H9 (cell line): Measurements from ENCODE around the gene MGAT4D. TPM values are rescaled to one million over a fixed set of nuclear protein-coding genes. Genes with fewer than 3 reads are reported as not detected.
"Not testable (repeated sequence)": the region's sequence is repeated elsewhere in the genome, so short reads cannot be mapped to it uniquely, and the experiment has no call there.

Experiments
- DNase-seq: peaks from one replicate; pipeline ENCODE4 v3.0.0-alpha.2; 2017
- H2AFZ ChIP-seq: one replicate; pipeline ENCODE4 v1.6.1; 2013; ENCODE audit warnings: mild to moderate bottlenecking, low read length, control low read depth, moderate library complexity
- H2AK5ac ChIP-seq: 2 replicates; pipeline ENCODE4 v1.6.1; 2013; ENCODE audit warnings: low read length, control low read depth, mixed read lengths; ENCODE audit not compliant: insufficient read length
- H2BK120ac ChIP-seq: one replicate; pipeline ENCODE4 v1.6.1; 2013; ENCODE audit warnings: low read depth, mild to moderate bottlenecking, low read length, control low read depth, inconsistent platforms; ENCODE audit not compliant: poor library complexity, severe bottlenecking
- H2BK12ac ChIP-seq: 2 replicates; pipeline ENCODE4 v1.6.1; 2013; ENCODE audit warnings: low read length, control low read depth, mixed read lengths, low read depth; ENCODE audit not compliant: insufficient read length
- H2BK15ac ChIP-seq: 2 replicates; pipeline ENCODE4 v1.6.1; 2013; ENCODE audit warnings: low read depth, low read length, control low read depth
- H2BK20ac ChIP-seq: one replicate; pipeline ENCODE4 v1.6.1; 2013; ENCODE audit warnings: low read depth, mild to moderate bottlenecking, low read length, control low read depth, inconsistent platforms; ENCODE audit not compliant: poor library complexity, severe bottlenecking
- H2BK5ac ChIP-seq: 2 replicates; pipeline ENCODE4 v1.6.1; 2013; ENCODE audit warnings: low read length, control low read depth, mixed read lengths; ENCODE audit not compliant: insufficient read length
- H3K14ac ChIP-seq: 2 replicates; pipeline ENCODE4 v1.6.1; 2013; ENCODE audit warnings: low read length, control low read depth; ENCODE audit not compliant: insufficient read depth
- H3K18ac ChIP-seq: 2 replicates; pipeline ENCODE4 v1.6.1; 2013; ENCODE audit warnings: low read depth, mild to moderate bottlenecking, mixed read lengths, low read length, control low read depth; ENCODE audit not compliant: insufficient read length
- H3K23ac ChIP-seq: 2 replicates; pipeline ENCODE4 v1.6.1; 2013; ENCODE audit warnings: low read length, control low read depth, mixed read lengths, low read depth; ENCODE audit not compliant: insufficient read length
- H3K23me2 ChIP-seq: 2 replicates; pipeline ENCODE4 v1.6.1; 2013; ENCODE audit warnings: low read depth, mild to moderate bottlenecking, mixed read lengths, low read length, control low read depth; ENCODE audit not compliant: insufficient read length, poor library complexity, severe bottlenecking
- H3K27ac ChIP-seq: 2 replicates; pipeline ENCODE4 v1.5.1; 2013; ENCODE audit warnings: low read length, control low read depth, mixed read lengths, low read depth; ENCODE audit not compliant: insufficient read length
- H3K27me3 ChIP-seq: 2 replicates; pipeline ENCODE4 v1.6.1; 2013; ENCODE audit warnings: low read length, control low read depth, inconsistent platforms; ENCODE audit not compliant: insufficient read depth
- H3K4ac ChIP-seq: 2 replicates; pipeline ENCODE4 v1.6.1; 2013; ENCODE audit warnings: low read depth, mild to moderate bottlenecking, control low read depth, inconsistent platforms, low read length, moderate library complexity
- H3K4me1 ChIP-seq: 2 replicates; pipeline ENCODE4 v1.6.1; 2013; ENCODE audit warnings: low read length, control low read depth, inconsistent platforms; ENCODE audit not compliant: insufficient read depth
- H3K4me2 ChIP-seq: 2 replicates; pipeline ENCODE4 v1.6.1; 2013; ENCODE audit warnings: low read length, control low read depth, mixed read lengths; ENCODE audit not compliant: insufficient read length, insufficient read depth
- H3K56ac ChIP-seq: 2 replicates; pipeline ENCODE4 v1.6.1; 2013; ENCODE audit warnings: low read depth, mild to moderate bottlenecking, mixed read lengths, low read length, control low read depth; ENCODE audit not compliant: insufficient read length
- H3K79me1 ChIP-seq: 2 replicates; pipeline ENCODE4 v1.6.1; 2013; ENCODE audit warnings: low read depth, mild to moderate bottlenecking, moderate library complexity, low read length, control low read depth, inconsistent platforms; ENCODE audit not compliant: insufficient read depth, poor library complexity, severe bottlenecking
- H3K79me2 ChIP-seq: 2 replicates; pipeline ENCODE4 v1.6.1; 2013; ENCODE audit warnings: low read length, control low read depth, inconsistent platforms; ENCODE audit not compliant: insufficient read depth
- H3K9ac ChIP-seq: 2 replicates; pipeline ENCODE4 v1.6.1; 2013; ENCODE audit warnings: low read length, control low read depth, mixed read lengths; ENCODE audit not compliant: insufficient read length; ENCODE audit errors: extremely low read depth
- H3K9me3 ChIP-seq: one replicate; pipeline ENCODE4 v1.6.1; 2013; ENCODE audit warnings: low read depth, low read length, inconsistent platforms; ENCODE audit not compliant: control insufficient read depth
- H3T11ph ChIP-seq: one replicate; pipeline ENCODE4 v1.6.1; 2013; ENCODE audit warnings: mild to moderate bottlenecking, low read length, control low read depth, inconsistent platforms
- H4K20me1 ChIP-seq: one replicate; pipeline ENCODE4 v1.6.1; 2013; ENCODE audit not compliant: control insufficient read depth, insufficient read length, insufficient read depth
- H4K5ac ChIP-seq: 2 replicates; pipeline ENCODE4 v1.6.1; 2013; ENCODE audit warnings: low read depth, mild to moderate bottlenecking, mixed read lengths, low read length, control low read depth; ENCODE audit not compliant: insufficient read length
- H4K8ac ChIP-seq: replicated peaks from 2 replicates; pipeline ENCODE4 v1.6.1; 2013; ENCODE audit warnings: low read length, control low read depth, mixed read lengths, low read depth; ENCODE audit not compliant: insufficient read length
- H4K91ac ChIP-seq: 2 replicates; pipeline ENCODE4 v1.6.1; 2013; ENCODE audit warnings: low read depth, mild to moderate bottlenecking, moderate library complexity, mixed read lengths, low read length, control low read depth; ENCODE audit not compliant: insufficient read length
- H3K27ac Mint-ChIP-seq, 3 experiments: 2 replicates in 2 of 3; 3 replicates in 1 of 3; pipeline ENCODE4 v1.8.0; 2020 to 2021; ENCODE audit warnings: mixed read lengths in 3 of 3, mild to moderate bottlenecking in 1 of 3, moderate library complexity in 1 of 3
- H3K27me3 Mint-ChIP-seq: 2 replicates; pipeline ENCODE4 v1.8.0; 2021; ENCODE audit warnings: low read depth, mild to moderate bottlenecking, moderate library complexity, mixed read lengths
- H3K36me3 Mint-ChIP-seq, 3 experiments: 2 replicates in 2 of 3; 3 replicates in 1 of 3; pipeline ENCODE4 v1.8.0; 2020 to 2021; ENCODE audit warnings: low read depth in 3 of 3, mixed read lengths in 3 of 3; ENCODE audit not compliant: insufficient read depth in 1 of 3
- H3K4me1 Mint-ChIP-seq, 2 experiments: 2 replicates each; pipeline ENCODE4 v1.8.0; 2020; ENCODE audit warnings: mixed read lengths in 2 of 2
- H3K4me3 Mint-ChIP-seq, 2 experiments: 2 replicates in 1 of 2; 3 replicates in 1 of 2; pipeline ENCODE4 v1.8.0; 2020 to 2021; ENCODE audit warnings: mild to moderate bottlenecking in 2 of 2, mixed read lengths in 2 of 2, moderate library complexity in 1 of 2
- H3K9me3 Mint-ChIP-seq, 2 experiments: 2 replicates in 1 of 2; 3 replicates in 1 of 2; pipeline ENCODE4 v1.8.0; 2020; ENCODE audit warnings: mild to moderate bottlenecking in 2 of 2, mixed read lengths in 2 of 2, moderate library complexity in 1 of 2
- WGBS: extraction: QIAGEN DNeasy Blood & Tissue Kit; methylation state at CpG from one replicate; pipeline ENCODE4 v1.1.7; 2013; ENCODE audit warnings: missing lambda C conversion rate, low lambda C conversion rate, mixed read lengths; ENCODE audit not compliant: insufficient read length; ENCODE audit errors: extremely low coverage; 5-methylcytosine and 5-hydroxymethylcytosine counted together
- total RNA-seq: library from RNA; stranded (reverse); gene quantifications from 2 replicates; pipeline ENCODE4 v1.2.1, GENCODE V29; 2021
- TF ChIP-seq, protein P1 (sequence below): fragments of 200-600 bp; sonication (generic); conservative IDR thresholded peaks from 3 replicates; pipeline ENCODE4 v1.8.0; 2021; ENCODE audit warnings: antibody characterized with exemption, mild to moderate bottlenecking

Gene MGAT4D
- total RNA-seq, 1 experiment from 2014 or later, result not detected

DNA sequence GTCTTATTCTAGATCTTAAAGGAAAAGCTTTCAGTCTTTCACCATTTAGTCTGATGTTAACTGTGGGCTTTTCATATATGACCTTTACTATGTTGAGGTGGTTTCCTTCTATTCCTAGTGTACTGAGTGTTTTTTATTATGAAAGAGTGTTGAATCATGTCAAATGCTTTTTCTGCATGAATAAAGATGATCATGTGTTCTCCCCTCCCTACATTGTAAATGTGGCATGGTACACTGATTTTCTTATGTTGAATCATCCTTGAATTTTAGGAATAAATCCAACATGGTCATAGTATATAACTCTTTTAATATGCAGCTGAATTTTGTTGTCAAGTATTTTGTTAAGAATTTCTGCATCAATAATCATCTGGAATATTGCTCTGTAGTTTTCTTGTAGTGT is 75.0 kb downstream of the MGAT4D start:
- no peak overlapping the region for H3K9ac ChIP-seq
- H4K8ac ChIP-seq, result no peak overlapping the region
- Mint-ChIP-seq H3K27me3 (peaks cover 20% of the 10 kb centered on the region), H3K27ac (no peak overlapping the region), H3K4me3 (no peak overlapping the region), H3K9me3 (no peaks in the 10 kb centered on the region), H3K4me1 (peaks cover 10% of the 10 kb centered on the region in 2 experiments), H3K36me3 (no peaks in the 10 kb centered on the region)
- H2BK12ac ChIP-seq, result no peak overlapping the region
- no peak overlapping the region for H4K5ac ChIP-seq
- H3K56ac ChIP-seq, result no peak overlapping the region
- H2AK5ac ChIP-seq, result no peak overlapping the region
- no peak overlapping the region for H2BK20ac ChIP-seq
- no peak overlapping the region for H3K18ac ChIP-seq
- no peaks in the 10 kb centered on the region for H3K4me1 ChIP-seq
- no peak overlapping the region for H3K4ac ChIP-seq
- no peak overlapping the region for H3T11ph ChIP-seq
- no peaks in the 10 kb centered on the region for H3K79me2 ChIP-seq
- H3K27ac ChIP-seq, result no peak overlapping the region
- peaks cover 7% of the 10 kb centered on the region for H3K23me2 ChIP-seq
- H3K14ac ChIP-seq, result no peak overlapping the region
- no peaks in the 10 kb centered on the region for H3K9me3 ChIP-seq
- H3K79me1 ChIP-seq, result no peaks in the 10 kb centered on the region
- no peak overlapping the region for H3K23ac ChIP-seq
- no peak overlapping the region for H2BK5ac ChIP-seq
- H2BK15ac ChIP-seq, result no peak overlapping the region
- H3K27me3 ChIP-seq, result no peaks in the 10 kb centered on the region
- H2AFZ ChIP-seq, result no peak overlapping the region
- no peaks in the 10 kb centered on the region for H4K20me1 ChIP-seq
- no peak for DNase-seq
- no peak overlapping the region for H2BK120ac ChIP-seq
- no peak overlapping the region for H3K4me2 ChIP-seq
- TF ChIP-seq, protein P1, sequence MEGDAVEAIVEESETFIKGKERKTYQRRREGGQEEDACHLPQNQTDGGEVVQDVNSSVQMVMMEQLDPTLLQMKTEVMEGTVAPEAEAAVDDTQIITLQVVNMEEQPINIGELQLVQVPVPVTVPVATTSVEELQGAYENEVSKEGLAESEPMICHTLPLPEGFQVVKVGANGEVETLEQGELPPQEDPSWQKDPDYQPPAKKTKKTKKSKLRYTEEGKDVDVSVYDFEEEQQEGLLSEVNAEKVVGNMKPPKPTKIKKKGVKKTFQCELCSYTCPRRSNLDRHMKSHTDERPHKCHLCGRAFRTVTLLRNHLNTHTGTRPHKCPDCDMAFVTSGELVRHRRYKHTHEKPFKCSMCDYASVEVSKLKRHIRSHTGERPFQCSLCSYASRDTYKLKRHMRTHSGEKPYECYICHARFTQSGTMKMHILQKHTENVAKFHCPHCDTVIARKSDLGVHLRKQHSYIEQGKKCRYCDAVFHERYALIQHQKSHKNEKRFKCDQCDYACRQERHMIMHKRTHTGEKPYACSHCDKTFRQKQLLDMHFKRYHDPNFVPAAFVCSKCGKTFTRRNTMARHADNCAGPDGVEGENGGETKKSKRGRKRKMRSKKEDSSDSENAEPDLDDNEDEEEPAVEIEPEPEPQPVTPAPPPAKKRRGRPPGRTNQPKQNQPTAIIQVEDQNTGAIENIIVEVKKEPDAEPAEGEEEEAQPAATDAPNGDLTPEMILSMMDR, result no peak
- no peak overlapping the region for H4K91ac ChIP-seq

DNA sequence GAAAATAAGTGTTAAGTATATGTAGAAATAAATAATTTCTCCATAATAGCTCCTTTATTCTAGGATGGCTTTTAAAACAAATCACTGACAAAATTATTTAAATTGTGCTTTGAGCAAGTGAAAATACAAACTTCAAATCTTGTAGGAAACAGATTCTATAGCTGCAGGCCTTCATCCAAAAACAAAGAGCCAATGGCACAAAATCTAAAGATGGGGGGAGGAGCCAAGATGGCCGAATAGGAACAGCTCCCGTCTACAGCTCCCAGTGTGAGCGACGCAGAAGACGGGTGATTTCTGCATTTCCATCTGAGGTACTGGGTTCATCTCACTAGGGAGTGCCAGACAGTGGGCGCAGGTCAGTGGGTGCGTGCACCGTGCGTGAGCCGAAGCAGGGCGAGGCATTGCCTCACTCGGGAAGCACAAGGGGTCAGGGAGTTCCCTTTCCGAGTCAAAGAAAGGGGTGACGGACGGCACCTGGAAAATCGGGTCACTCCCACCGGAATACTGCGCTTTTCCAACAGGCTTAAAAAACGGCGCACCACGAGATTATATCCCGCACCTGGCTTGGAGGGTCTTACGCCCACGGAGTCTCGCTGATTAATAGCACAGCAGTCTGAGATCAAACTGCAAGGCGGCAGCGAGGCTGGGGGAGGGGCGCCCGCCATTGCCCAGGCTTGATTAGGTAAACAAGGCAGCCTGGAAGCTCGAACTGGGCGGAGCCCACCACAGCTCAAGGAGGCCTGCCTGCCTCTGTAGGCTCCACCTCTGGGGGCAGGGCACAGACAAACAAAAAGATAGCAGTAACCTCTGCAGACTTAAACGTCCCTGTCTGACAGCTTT is 84.7 kb downstream of the MGAT4D start:
- WGBS, result no CpG with 5 or more reads among the region's 32 CpGs
- H3K23me2 ChIP-seq, result not testable (repeated sequence)
- DNase-seq, result peak; percentile 36

More for the DNA sequence above, 84.7 kb downstream of the MGAT4D start:
- H3K23ac ChIP-seq, H3K9me3 ChIP-seq, H3K79me1 ChIP-seq, H3K4me2 ChIP-seq, H3K27ac ChIP-seq, H3K27me3 ChIP-seq, H3K79me2 ChIP-seq, H3K4me1 ChIP-seq, H3K27me3 Mint-ChIP-seq, H2BK20ac ChIP-seq, H3K9ac ChIP-seq, H4K8ac ChIP-seq, H4K20me1 ChIP-seq, H3K4ac ChIP-seq, H3K14ac ChIP-seq, H4K5ac ChIP-seq, H2AK5ac ChIP-seq, H4K91ac ChIP-seq, H2BK120ac ChIP-seq, H3T11ph ChIP-seq, H2BK15ac ChIP-seq, H3K18ac ChIP-seq, H2AFZ ChIP-seq, H3K9me3 Mint-ChIP-seq, H2BK5ac ChIP-seq, H3K36me3 Mint-ChIP-seq, H2BK12ac ChIP-seq, H3K56ac ChIP-seq: not testable (repeated sequence)
- Mint-ChIP-seq H3K4me3 (peak overlapping the region in 1 of 2 experiments; percentile 55; a peak in 1 of 5 replicates), H3K27ac (peak overlapping the region in 1 of 3 experiments; percentile 96; a peak in 3 of 7 replicates), H3K4me1 (peaks cover 11 to 14% of the 10 kb centered on the region in 2 experiments)
